ENCODE measurements around the gene ELOVL6. TPM values are rescaled to one million over a fixed set of nuclear protein-coding genes. Genes with fewer than 3 reads are reported as not detected.

The ELOVL6 gene
- total RNA-seq, 1 donor = 25.0 TPM

GRCh38 chr4:110033355-110034025, 164.9 kb downstream of the ELOVL6 start:
- no peak overlapping the region for H3K4me3 ChIP-seq (ENCODE audit: low read depth, low read length)
- no peak for DNase-seq (ENCODE audit: low read depth)
- no peak for TF ChIP-seq CTCF (IDR thresholded peaks at IDR 0.05; ENCODE audit: insufficient read depth, low read depth, low read length)

- no peak for TF ChIP-seq CTCF (IDR thresholded peaks at IDR 0.05; ENCODE audit: insufficient read depth, low read depth, low read length)
Observed at GRCh38 chr4:110032603-110033002, 165.8 kb downstream of the ELOVL6 start.

GRCh38 chr4:110025718-110026117, 172.7 kb downstream of the ELOVL6 start:
- H3K4me3 ChIP-seq (ENCODE audit: low read depth, low read length) = no peak overlapping the region
- TF ChIP-seq CTCF (IDR thresholded peaks at IDR 0.05; ENCODE audit: insufficient read depth, low read depth, low read length) = no peak
- DNase-seq (ENCODE audit: low read depth) = no peak

More at GRCh38 chr4:110032603-110033002, 165.8 kb downstream of the ELOVL6 start:
- no peak for DNase-seq (ENCODE audit: low read depth)
- H3K4me3 ChIP-seq (ENCODE audit: low read depth, low read length) = no peak overlapping the region

GRCh38 chr4:110025056-110025455, 173.4 kb downstream of the ELOVL6 start:
- TF ChIP-seq CTCF (IDR thresholded peaks at IDR 0.05; ENCODE audit: insufficient read depth, low read depth, low read length) = no peak
- no peak overlapping the region for H3K4me3 ChIP-seq (ENCODE audit: low read depth, low read length)
- DNase-seq (ENCODE audit: low read depth) = no peak

GRCh38 chr4:110022457-110022856, 176.0 kb downstream of the ELOVL6 start:
- DNase-seq (ENCODE audit: low read depth) = no peak
- no peak for TF ChIP-seq CTCF (IDR thresholded peaks at IDR 0.05; ENCODE audit: insufficient read depth, low read depth, low read length)
- no peak overlapping the region for H3K4me3 ChIP-seq (ENCODE audit: low read depth, low read length)

- H3K4me3 ChIP-seq (ENCODE audit: low read depth, low read length) = no peak overlapping the region
- DNase-seq (ENCODE audit: low read depth) = no peak
- TF ChIP-seq CTCF (IDR thresholded peaks at IDR 0.05; ENCODE audit: insufficient read depth, low read depth, low read length) = no peak
Observed at GRCh38 chr4:110020646-110021443, 177.6 kb downstream of the ELOVL6 start.
